H1 (cell line): ENCODE data around the gene PRMT1. TPM values are rescaled to one million over a fixed set of nuclear protein-coding genes. Genes with fewer than 3 reads are reported as not detected.

Experiments used
- CTCF ChIA-PET: fragments of 300-600 bp; sonication (Branson Sonifier 250); formaldehyde crosslinking; loops from one replicate; lab custom pipeline; 2021; ENCODE audit not compliant: partially characterized antibody; lab: Charles Lee
- POLR2A ChIA-PET: fragments of 300-600 bp; sonication (Branson Sonifier 250); formaldehyde crosslinking; loops from one replicate; lab custom pipeline; 2021; ENCODE audit warnings: inconsistent platforms; ENCODE audit not compliant: partially characterized antibody; lab: Charles Lee
- DNase-seq, 2 experiments: peaks; one replicate each; pipeline versions ENCODE4 v3.0.0 to v3.0.0-alpha.2; 2010 to 2022; ENCODE audit warnings: low spot score in 2 of 2, low read depth in 1 of 2, mixed read lengths in 1 of 2
- FAIRE-seq: peaks from 2 replicates; lab custom pipeline; 2011; peaks lifted over from hg19 to GRCh38; lab: Jason Lieb, UNC
- H2AFZ ChIP-seq: 2 replicates; pipeline ENCODE4 v1.8.1; 2012; ENCODE audit warnings: low read length, inconsistent platforms
- H2AK5ac ChIP-seq: 2 replicates; pipeline ENCODE4 v1.6.1; 2013; ENCODE audit warnings: low read depth, low read length
- H2BK120ac ChIP-seq: replicated peaks from 2 replicates; pipeline ENCODE3; 2013; ENCODE audit warnings: low read depth, low read length, inconsistent platforms
- H2BK12ac ChIP-seq: 2 replicates; pipeline ENCODE4 v1.6.1; 2013; ENCODE audit warnings: low read depth, low read length
- H2BK15ac ChIP-seq: 2 replicates; pipeline ENCODE4 v1.6.1; 2013; ENCODE audit warnings: low read length
- H2BK20ac ChIP-seq: 2 replicates; pipeline ENCODE4 v1.6.1; 2013; ENCODE audit warnings: low read length
- H2BK5ac ChIP-seq: 2 replicates; pipeline ENCODE4 v1.6.1; 2013; ENCODE audit warnings: low read depth, low read length
- H3K14ac ChIP-seq: 2 replicates; pipeline ENCODE4 v1.6.1; 2013; ENCODE audit warnings: inconsistent platforms; ENCODE audit not compliant: insufficient read length
- H3K18ac ChIP-seq: 2 replicates; pipeline ENCODE4 v1.6.1; 2013; ENCODE audit warnings: low read length; ENCODE audit errors: extremely low read depth
- H3K23ac ChIP-seq: 2 replicates; pipeline ENCODE4 v1.6.1; 2013; ENCODE audit warnings: inconsistent platforms; ENCODE audit not compliant: insufficient read length
- H3K23me2 ChIP-seq: 2 replicates; pipeline ENCODE4 v1.6.1; 2013; ENCODE audit warnings: low read depth, low read length
- H3K27ac ChIP-seq: 2 replicates; pipeline ENCODE4 v1.6.1; 2011; ENCODE audit warnings: low read depth, low read length, inconsistent platforms
- H3K27me3 ChIP-seq, 4 experiments: replicated peaks in 1 of 4; 1 replicate in 1 of 4; 2 replicates in 3 of 4; pipeline versions ENCODE4 v1.6.1 to v1.8.1; 2011 to 2013; ENCODE audit warnings: low read length in 3 of 4, mild to moderate bottlenecking in 3 of 4, inconsistent platforms in 2 of 4, mixed read lengths in 2 of 4, moderate library complexity in 1 of 4; ENCODE audit not compliant: control insufficient read depth in 3 of 4, insufficient read depth in 3 of 4; ENCODE audit errors: extremely low read depth in 1 of 4
- H3K36me3 ChIP-seq, 4 experiments: 2 replicates each; pipeline versions ENCODE4 v1.6.1 to v1.8.1; 2011 to 2013; ENCODE audit warnings: mild to moderate bottlenecking in 4 of 4, low read length in 3 of 4, moderate library complexity in 2 of 4, control low read depth in 1 of 4, inconsistent platforms in 1 of 4; ENCODE audit not compliant: insufficient read depth in 4 of 4, control insufficient read depth in 2 of 4
- H3K4ac ChIP-seq: replicated peaks from 2 replicates; pipeline ENCODE3; 2013; ENCODE audit warnings: low read length, low read depth, mixed read lengths, inconsistent platforms; ENCODE audit not compliant: insufficient read length
- H3K4me1 ChIP-seq, 4 experiments: replicated peaks in 1 of 4; 1 replicate in 1 of 4; 2 replicates in 3 of 4; pipeline versions ENCODE4 v1.6.1 to v1.8.1; 2011 to 2013; ENCODE audit warnings: low read length in 3 of 4, inconsistent platforms in 2 of 4, mixed read lengths in 1 of 4; ENCODE audit not compliant: insufficient read depth in 4 of 4, control insufficient read depth in 3 of 4
- H3K4me2 ChIP-seq, 2 experiments: 2 replicates each; pipeline versions ENCODE4 v1.6.1 to v1.8.1; 2011 to 2013; ENCODE audit warnings: low read depth in 2 of 2, low read length in 2 of 2, control low read depth in 1 of 2, inconsistent platforms in 1 of 2, mild to moderate bottlenecking in 1 of 2; ENCODE audit not compliant: insufficient read depth in 1 of 2
- H3K4me3 ChIP-seq, 4 experiments: fragments of 200-600, 300-600 bp in 1 of 4; sonication (generic), shearing (Covaris generic), sonication (Bioruptor Twin) in 1 of 4; 2 replicates each; pipeline versions ENCODE4 v1.5.1 to v1.8.1; 2011 to 2016; ENCODE audit warnings: low read length in 4 of 4, low read depth in 3 of 4, control low read depth in 2 of 4, inconsistent platforms in 2 of 4, mild to moderate bottlenecking in 2 of 4, mixed read lengths in 1 of 4, moderate library complexity in 1 of 4; ENCODE audit not compliant: insufficient read depth in 2 of 4; ENCODE audit errors: extremely low read depth in 1 of 4
- H3K56ac ChIP-seq: replicated peaks from 2 replicates; pipeline ENCODE3; 2013; ENCODE audit warnings: low read depth, mild to moderate bottlenecking, mixed read lengths, low read length, inconsistent platforms; ENCODE audit not compliant: insufficient read length
- H3K79me1 ChIP-seq: 2 replicates; pipeline ENCODE4 v1.6.1; 2013; ENCODE audit warnings: low read depth, low read length, control low read depth
- H3K79me2 ChIP-seq, 2 experiments: 2 replicates each; pipeline versions ENCODE4 v1.6.1 to v1.8.1; 2012 to 2013; ENCODE audit warnings: low read length in 2 of 2, mild to moderate bottlenecking in 2 of 2, inconsistent platforms in 1 of 2; ENCODE audit not compliant: insufficient read depth in 2 of 2, control insufficient read depth in 1 of 2
- H3K9ac ChIP-seq, 4 experiments: replicated peaks in 1 of 4; 1 replicate in 1 of 4; 2 replicates in 3 of 4; pipeline versions ENCODE4 v1.6.1 to v1.8.1; 2011 to 2013; ENCODE audit warnings: low read depth in 3 of 4, low read length in 3 of 4, control low read depth in 2 of 4, mild to moderate bottlenecking in 2 of 4, moderate library complexity in 2 of 4, inconsistent platforms in 1 of 4; ENCODE audit errors: extremely low read depth in 1 of 4
- H3K9me3 ChIP-seq, 2 experiments: 2 replicates each; pipeline versions ENCODE4 v1.6.1 to v1.8.1; 2012 to 2013; ENCODE audit warnings: mild to moderate bottlenecking in 2 of 2, moderate library complexity in 2 of 2, control low read depth in 1 of 2, inconsistent platforms in 1 of 2, low read depth in 1 of 2, low read length in 1 of 2, mixed read lengths in 1 of 2; ENCODE audit not compliant: insufficient read depth in 2 of 2
- H4K20me1 ChIP-seq, 2 experiments: replicated peaks in 1 of 2; 2 replicates each; pipeline versions ENCODE3 to v1.8.1; 2011 to 2013; ENCODE audit warnings: inconsistent platforms in 2 of 2, low read length in 2 of 2, mild to moderate bottlenecking in 1 of 2; ENCODE audit not compliant: insufficient read depth in 2 of 2, control insufficient read depth in 1 of 2
- H4K5ac ChIP-seq: 2 replicates; pipeline ENCODE4 v1.6.1; 2013; ENCODE audit warnings: low read length, low read depth, mixed read lengths, inconsistent platforms; ENCODE audit not compliant: insufficient read length
- H4K8ac ChIP-seq: 2 replicates; pipeline ENCODE4 v1.8.0; 2013; ENCODE audit warnings: mild to moderate bottlenecking, moderate library complexity, low read length, inconsistent platforms; ENCODE audit not compliant: insufficient read depth; ENCODE audit errors: extremely low read depth
- H4K91ac ChIP-seq: replicated peaks from 2 replicates; pipeline ENCODE3; 2013; ENCODE audit warnings: low read length, mixed read lengths, inconsistent platforms; ENCODE audit not compliant: insufficient read length
- ATF2 ChIP-seq: IDR thresholded peaks from 2 replicates; pipeline ENCODE4 v1.6.1; 2012; ENCODE audit warnings: low read length, inconsistent platforms
- CHD1 ChIP-seq: IDR thresholded peaks from 2 replicates; pipeline ENCODE4 v1.6.1; 2012; ENCODE audit warnings: low read depth, low read length, improper control_type of control experiment
- GTF2F1 ChIP-seq: IDR thresholded peaks from 2 replicates; pipeline ENCODE4 v1.6.1; 2012; ENCODE audit warnings: low read depth, low read length, improper control_type of control experiment, borderline replicate concordance
- MAFK ChIP-seq: IDR thresholded peaks from 2 replicates; pipeline ENCODE4 v1.6.1; 2012; ENCODE audit warnings: low read depth, mild to moderate bottlenecking, improper control_type of control experiment, low read length
- POLR2A ChIP-seq, 2 experiments: IDR thresholded peaks; 1 replicate in 1 of 2; 2 replicates in 1 of 2; pipeline ENCODE4 v1.6.1; 2011; ENCODE audit warnings: low read depth in 2 of 2, low read length in 2 of 2, mild to moderate bottlenecking in 2 of 2; ENCODE audit errors: control extremely low read depth in 1 of 2
- RAD21 ChIP-seq, 2 experiments: IDR thresholded peaks in 1 of 2; conservative IDR thresholded peaks in 1 of 2; 2 replicates each; pipeline ENCODE4 v1.6.1; 2011; ENCODE audit warnings: low read depth in 2 of 2, low read length in 2 of 2, improper control_type of control experiment in 1 of 2, inconsistent platforms in 1 of 2, mild to moderate bottlenecking in 1 of 2, moderate library complexity in 1 of 2
- RFX5 ChIP-seq: IDR thresholded peaks from 2 replicates; pipeline ENCODE4 v1.6.1; 2011; ENCODE audit warnings: low read depth, low read length, improper control_type of control experiment, borderline replicate concordance
- SIN3A ChIP-seq, 2 experiments: IDR thresholded peaks in 1 of 2; conservative IDR thresholded peaks in 1 of 2; 2 replicates each; pipeline ENCODE4 v1.6.1; 2011 to 2012; ENCODE audit warnings: low read length in 2 of 2, improper control_type of control experiment in 1 of 2, low read depth in 1 of 2, mild to moderate bottlenecking in 1 of 2
- TCF12 ChIP-seq: IDR thresholded peaks from 2 replicates; pipeline ENCODE4 v1.6.1; 2011; ENCODE audit warnings: low read depth, mild to moderate bottlenecking, low read length
- YY1 ChIP-seq: IDR thresholded peaks from 2 replicates; pipeline ENCODE4 v1.6.1; 2011; ENCODE audit warnings: low read depth, mild to moderate bottlenecking, low read length
- WGBS, 2 experiments: shearing (Covaris generic) in 1 of 2; methylation state at CpG; one replicate each; pipeline versions ENCODE4 v1.1.6 to v1.1.7; 2013 to 2015; ENCODE audit warnings: low lambda C conversion rate in 2 of 2, mixed read lengths in 2 of 2, inconsistent platforms in 1 of 2, low coverage in 1 of 2, missing lambda C conversion rate in 1 of 2; ENCODE audit not compliant: insufficient replicate concordance in 2 of 2, insufficient coverage in 1 of 2, insufficient read length in 1 of 2; ENCODE audit errors: extremely low coverage in 1 of 2, missing lambda C conversion rate in 1 of 2; 5-methylcytosine and 5-hydroxymethylcytosine counted together
- polyA plus RNA-seq, 7 experiments: library from polyadenylated mRNA; depleted of rRNA in 3 of 7; stranded (reverse) in 5 of 7; unstranded in 2 of 7; fragments of >200 nt in 5 of 7; fragments of 200-250 nt in 2 of 7; gene quantifications; 1 replicate in 5 of 7; 2 replicates in 1 of 7; 4 replicates in 1 of 7; pipeline versions ENCODE4 v1.2.1 to v1.2.3, GENCODE V29; 2011 to 2013; ENCODE audit warnings: missing spikeins in 2 of 7, mixed read lengths in 2 of 7
- total RNA-seq: library from RNA; stranded (reverse); fragmentation: NEBNext Ultra II Directional; extraction: Animal tissue kit (Norgen Biotek cat#: 25700); gene quantifications from 2 replicates; pipeline ENCODE4 v1.2.1, GENCODE V29; 2021
- TF ChIP-seq, protein P1 (sequence below): IDR thresholded peaks from 2 replicates; pipeline ENCODE4 v1.6.1; 2012; ENCODE audit warnings: inconsistent platforms

Gene PRMT1
- total and polyA plus RNA-seq, 2 of the 8 experiments (the other 6 are each of a cell fraction or from before 2014, with no cell fraction given): 561 to 1,215 TPM

DNA sequence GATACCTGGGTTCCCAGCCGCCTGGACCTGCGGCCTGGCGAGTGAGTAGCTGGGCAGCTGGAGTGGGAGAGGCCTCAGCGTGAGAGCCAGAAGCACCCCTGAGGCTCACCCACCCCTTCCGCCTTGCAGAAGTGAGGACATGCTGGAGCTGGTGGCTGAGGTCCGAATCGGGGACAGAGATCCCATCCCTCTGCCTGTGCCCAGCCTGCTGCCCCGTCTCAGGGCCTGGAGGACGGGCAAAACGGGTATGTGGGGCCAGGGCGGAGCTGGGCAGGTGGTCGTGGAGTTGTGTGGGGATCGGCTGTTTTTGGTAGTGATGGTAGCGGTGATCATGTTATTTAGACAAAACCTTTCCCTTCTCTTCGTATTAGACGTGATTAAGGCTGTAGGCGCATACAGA lies 30.5 kb upstream of the PRMT1 start:
- no peak overlapping the region for H2AK5ac ChIP-seq
- peaks cover 10 to 32% of the 10 kb centered on the region in 2 experiments for H3K79me2 ChIP-seq
- H2BK120ac ChIP-seq: no peak overlapping the region
- no peaks in the 10 kb centered on the region for H3K9me3 ChIP-seq
- no peak overlapping the region for H3K23ac ChIP-seq
- H3K9ac ChIP-seq: no peak overlapping the region
- H3K27me3 ChIP-seq: no peaks in the 10 kb centered on the region
- H4K5ac ChIP-seq: no peak overlapping the region
- WGBS, 2 experiments: 93% methylated on average over 17 of the region's 17 CpGs; no CpG with 5 or more reads in 1 of the 2 experiments
- H3K27ac ChIP-seq: no peak overlapping the region
- H4K20me1 ChIP-seq: peaks cover 7 to 21% of the 10 kb centered on the region in 2 experiments
- CTCF ChIA-PET: interaction anchor here (0.9 to 1.7 kb wide), 3 partner anchors 26 to 33 kb away, joined by 4 to 8 read pairs (median 4); no protein-coding TSS in a partner anchor
- POLR2A ChIA-PET: interaction anchor here (1.0 to 50.7 kb wide), 6 partner anchors 13 to 45 kb away, joined by 3 to 840 read pairs (median 20); partner anchors contain the start of genes BCL2L12, IRF3, PRMT1 and PRR12
- no peak overlapping the region for H3K4me2 ChIP-seq
- no peak overlapping the region for H3K14ac ChIP-seq
- H3K18ac ChIP-seq: no peak overlapping the region
- no peak overlapping the region for H3K4me3 ChIP-seq
- no peak overlapping the region for H3K4ac ChIP-seq
- peaks cover 2 to 7% (median 3%) of the 10 kb centered on the region in 4 experiments; a peak in 5 of 7 replicates for H3K4me1 ChIP-seq
- H4K8ac ChIP-seq: no peak overlapping the region
- H3K36me3 ChIP-seq: peaks cover 6 to 31% (median 21%) of the 10 kb centered on the region in 4 experiments; a peak in 6 of 8 replicates
- peaks cover under 1% of the 10 kb centered on the region; the same call in 1 of the 2 replicates for H3K23me2 ChIP-seq
- H2BK12ac ChIP-seq: no peak overlapping the region
- peaks cover 22% of the 10 kb centered on the region for H3K79me1 ChIP-seq
- DNase-seq: no peak
- H4K91ac ChIP-seq: no peak overlapping the region
- H2AFZ ChIP-seq: no peak overlapping the region
- no peak overlapping the region for H2BK15ac ChIP-seq
- H3K56ac ChIP-seq: no peak overlapping the region
- H2BK20ac ChIP-seq: no peak overlapping the region
- no peak overlapping the region for H2BK5ac ChIP-seq
- no peak for FAIRE-seq
- TF ChIP-seq GTF2F1: no peak
- TF ChIP-seq ATF2: no peak
- TF ChIP-seq RAD21 (IDR thresholded peaks at IDR 0.05 in 1 of 2, conservative IDR thresholded peaks at IDR 0.05 in 1 of 2; ENCODE audit: low read depth in 2 of 2, low read length in 2 of 2): no peak
- TF ChIP-seq POLR2A (IDR thresholded peaks at IDR 0.05; ENCODE audit: control extremely low read depth in 1 of 2, low read depth in 2 of 2, low read length in 2 of 2): no peak
- no peak for TF ChIP-seq MAFK
- TF ChIP-seq CHD1: no peak
- no peak for TF ChIP-seq TCF12
- no peak for TF ChIP-seq YY1
- TF ChIP-seq, protein P1, sequence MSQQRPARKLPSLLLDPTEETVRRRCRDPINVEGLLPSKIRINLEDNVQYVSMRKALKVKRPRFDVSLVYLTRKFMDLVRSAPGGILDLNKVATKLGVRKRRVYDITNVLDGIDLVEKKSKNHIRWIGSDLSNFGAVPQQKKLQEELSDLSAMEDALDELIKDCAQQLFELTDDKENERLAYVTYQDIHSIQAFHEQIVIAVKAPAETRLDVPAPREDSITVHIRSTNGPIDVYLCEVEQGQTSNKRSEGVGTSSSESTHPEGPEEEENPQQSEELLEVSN: no peak
- no peak for TF ChIP-seq RFX5
- no peak for TF ChIP-seq SIN3A (conservative IDR thresholded peaks at IDR 0.05 in 1 of 2, IDR thresholded peaks at IDR 0.05 in 1 of 2; ENCODE audit: low read depth in 1 of 2, low read length in 2 of 2)
